GM12878 (cell line): Measurements from ENCODE around the gene GIMAP8. TPM values are rescaled to one million over a fixed set of nuclear protein-coding genes. Genes with fewer than 3 reads are reported as not detected.

ENCODE experiments used
- ATAC-seq: fragments of 200-7000 bp; cut with Tn5 transposase; 3 replicates; pipeline ENCODE4 v1.9.1; 2020; ENCODE audit warnings: mild to moderate bottlenecking, moderate library complexity
- BruUV-seq: library from RNA; stranded (reverse); fragments of 400-500 nt; replicated peaks from 2 replicates; lab custom pipeline; 2021; lab: Mats Ljungman, UMichigan
- CTCF ChIA-PET: fragments of 300-600 bp; sonication (Branson Sonifier 250); formaldehyde crosslinking; extraction: SDS; loops from one replicate; lab custom pipeline; 2021; ENCODE audit warnings: inconsistent platforms; lab: Yijun Ruan, JAX
- POLR2A ChIA-PET: fragments of 350-600 bp; formaldehyde crosslinking; extraction: SDS; loops from one replicate; lab custom pipeline; 2021; ENCODE audit warnings: inconsistent platforms; lab: Charles Lee
- RAD21 ChIA-PET: fragments of 300-600 bp; sonication (Branson Sonifier 250); formaldehyde crosslinking; loops from one replicate; lab custom pipeline; 2023; ENCODE audit warnings: antibody characterized with exemption; ENCODE audit not compliant: unreplicated experiment; lab: Charles Lee
- SMC1A ChIA-PET: fragments of 300-600 bp; sonication (Branson Sonifier 250); formaldehyde crosslinking; loops from one replicate; lab custom pipeline; 2023; ENCODE audit not compliant: unreplicated experiment, uncharacterized antibody; lab: Charles Lee
- DNase-seq: peaks from one replicate; pipeline ENCODE4 v3.0.0-alpha.2; 2011; ENCODE audit warnings: low read depth, low spot score
- FAIRE-seq: peaks from 3 replicates; lab custom pipeline; 2011; peaks lifted over from hg19 to GRCh38; lab: Jason Lieb, UNC
- H2AFZ ChIP-seq: 2 replicates; pipeline ENCODE4 v1.6.0; 2011; ENCODE audit warnings: low read depth, low read length, control low read depth; ENCODE audit not compliant: control insufficient read depth
- H3K27ac ChIP-seq: 2 replicates; pipeline ENCODE4 v1.5.1; 2011; ENCODE audit warnings: control low read depth; ENCODE audit not compliant: control insufficient read depth, insufficient read depth
- H3K27me3 ChIP-seq, 2 experiments: replicated peaks in 1 of 2; 2 replicates each; pipeline versions ENCODE4 v1.6.0 to v1.6.1; 2011; ENCODE audit warnings: low read length in 1 of 2; ENCODE audit not compliant: control insufficient read depth in 2 of 2, insufficient read depth in 2 of 2
- H3K36me3 ChIP-seq, 2 experiments: 2 replicates each; pipeline ENCODE4 v1.5.1; 2011; ENCODE audit warnings: low read length in 1 of 2; ENCODE audit not compliant: control insufficient read depth in 2 of 2, insufficient read depth in 2 of 2
- H3K4me1 ChIP-seq: 2 replicates; pipeline ENCODE4 v1.6.1; 2011; ENCODE audit warnings: mild to moderate bottlenecking, low read length, moderate library complexity, mixed read lengths; ENCODE audit not compliant: control insufficient read depth, insufficient read depth
- H3K4me2 ChIP-seq: 2 replicates; pipeline ENCODE4 v1.6.0; 2011; ENCODE audit warnings: control low read depth; ENCODE audit not compliant: control insufficient read depth, insufficient read depth
- H3K4me3 ChIP-seq: fragments of 200-600 bp; sonication (generic); 2 replicates; pipeline ENCODE4 v1.5.1; 2016
- H3K79me2 ChIP-seq: 2 replicates; pipeline ENCODE4 v1.6.0; 2011; ENCODE audit warnings: low read length; ENCODE audit not compliant: control insufficient read depth, insufficient read depth
- H3K9ac ChIP-seq: 2 replicates; pipeline ENCODE4 v1.8.0; 2011; ENCODE audit warnings: low read length, control low read depth, mixed read lengths; ENCODE audit not compliant: control insufficient read depth, insufficient read depth
- H3K9me3 ChIP-seq: replicated peaks from 3 replicates; pipeline ENCODE4 v1.5.1; 2011; ENCODE audit warnings: mild to moderate bottlenecking, low read length; ENCODE audit not compliant: control insufficient read depth, insufficient read depth
- H4K20me1 ChIP-seq: 2 replicates; pipeline ENCODE4 v1.6.0; 2011; ENCODE audit not compliant: control insufficient read depth, insufficient read depth
- KLF5 ChIP-seq: fragments of 450-650 bp; IDR thresholded peaks from 2 replicates; pipeline ENCODE4 v1.6.1; 2014; ENCODE audit warnings: mild to moderate bottlenecking; ENCODE audit not compliant: partially characterized antibody
- NFYB ChIP-seq: IDR thresholded peaks from 2 replicates; pipeline ENCODE4 v1.6.1; 2011; ENCODE audit warnings: low read depth, mild to moderate bottlenecking, low read length, improper control_type of control experiment, moderate library complexity; ENCODE audit not compliant: insufficient read depth
- NR2F1 ChIP-seq: fragments of 450-650 bp; conservative IDR thresholded peaks from 2 replicates; pipeline ENCODE4 v1.6.1; 2017; ENCODE audit warnings: mild to moderate bottlenecking
- RFX5 ChIP-seq: IDR thresholded peaks from 2 replicates; pipeline ENCODE4 v1.6.1; 2011; ENCODE audit warnings: low read depth, low read length, improper control_type of control experiment
- SMARCA5 ChIP-seq: fragments of 450-650 bp; IDR thresholded peaks from 2 replicates; pipeline ENCODE4 v1.6.1; 2017; ENCODE audit warnings: mild to moderate bottlenecking
- SREBF1 ChIP-seq: IDR thresholded peaks from 2 replicates; pipeline ENCODE4 v1.6.1; 2012; ENCODE audit warnings: mild to moderate bottlenecking, low read length
- STAT3 ChIP-seq: IDR thresholded peaks from 2 replicates; pipeline ENCODE4 v1.6.1; 2011; ENCODE audit warnings: low read depth, low read length, improper control_type of control experiment
- WGBS: methylation state at CpG from one replicate; pipeline ENCODE4 v1.1.6; 2016; ENCODE audit warnings: low lambda C conversion rate; ENCODE audit not compliant: insufficient replicate concordance, insufficient coverage; ENCODE audit errors: missing lambda C conversion rate; 5-methylcytosine and 5-hydroxymethylcytosine counted together
- in situ Hi-C: fragments of 300-500 bp; cut with MboI; formaldehyde crosslinking; loops from 9 replicates; pipeline ENCODE4 v1.14.3; 2018; ENCODE audit warnings: mixed read lengths
- intact Hi-C: fragments of 100-400 bp; cut with micrococcal nuclease; formaldehyde crosslinking; loops from one replicate; pipeline ENCODE4 v1.14.2; 2022; ENCODE audit not compliant: unreplicated experiment
- polyA plus RNA-seq, 11 experiments: library from polyadenylated mRNA; depleted of rRNA in 4 of 11; unstranded in 6 of 11; stranded (reverse) in 5 of 11; fragments of >200 nt; fragmentation: Nextera tagmentation in 4 of 11; fragmentation: Illumina TruSeq in 1 of 11; extraction: Ambion mirVana in 4 of 11; extraction: Trizol in 1 of 11; gene quantifications; 1 replicate in 1 of 11; 2 replicates in 10 of 11; pipeline versions ENCODE4 v1.2.1 to v1.2.3, GENCODE V29; 2011 to 2016; ENCODE audit warnings: inconsistent platforms in 2 of 11, missing spikeins in 2 of 11, low read depth in 1 of 11
- total RNA-seq, 4 experiments: library from RNA; depleted of rRNA in 3 of 4; stranded (reverse); fragments of >200 nt in 3 of 4; fragmentation: Illumina TruSeq in 1 of 4; extraction: Trizol in 1 of 4; gene quantifications; 2 replicates each; pipeline versions ENCODE4 v1.2.1 to v1.2.3, GENCODE V29; 2013 to 2021
- TF ChIP-seq, protein P1 (sequence below): fragments of 450-650 bp; IDR thresholded peaks from 2 replicates; pipeline ENCODE4 v1.6.1; 2016; ENCODE audit warnings: mild to moderate bottlenecking
- TF ChIP-seq, protein P2 (sequence below): fragments of 450-650 bp; IDR thresholded peaks from 2 replicates; pipeline ENCODE4 v1.6.1; 2018; ENCODE audit warnings: mild to moderate bottlenecking, low read depth, moderate library complexity; ENCODE audit not compliant: partially characterized antibody
- TF ChIP-seq, protein P3 (sequence below): fragments of 450-650 bp; IDR thresholded peaks from 2 replicates; pipeline ENCODE4 v1.6.1; 2017; ENCODE audit warnings: mild to moderate bottlenecking, moderate library complexity
- TF ChIP-seq, protein P4 (sequence below): IDR thresholded peaks from 2 replicates; pipeline ENCODE4 v1.6.1; 2012; ENCODE audit warnings: low read length, inconsistent platforms
- TF ChIP-seq, protein P5 (sequence below): fragments of 450-650 bp; IDR thresholded peaks from 2 replicates; pipeline ENCODE4 v1.6.1; 2017; ENCODE audit warnings: borderline replicate concordance

GIMAP8 gene
- total and polyA plus RNA-seq, 10 of the 15 experiments (the other 5 are each of a cell fraction or from before 2014, with no cell fraction given) = 0.66 to 9.7 (median 4.7) TPM

DNA sequence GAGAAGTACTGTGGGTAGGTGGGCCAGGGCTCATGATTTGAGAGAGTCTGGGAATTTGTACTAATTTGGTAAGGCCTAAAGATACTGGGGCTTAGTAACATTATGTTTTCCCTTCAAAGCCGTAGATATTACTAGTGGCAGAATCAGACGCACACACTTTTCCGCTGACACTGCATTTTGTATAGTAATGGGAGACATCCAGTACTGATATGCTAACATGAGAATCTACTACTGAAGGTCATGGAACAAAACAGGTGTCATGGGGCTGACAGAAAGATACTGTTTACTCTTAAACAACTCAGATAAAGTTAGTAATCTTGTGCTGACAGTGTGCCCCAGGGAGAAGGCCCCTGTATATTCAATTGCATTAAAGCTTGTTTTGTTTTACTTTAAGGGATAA lies 53.2 kb downstream of the GIMAP8 start:
- no peaks in the 10 kb centered on the region for H3K4me1 ChIP-seq
- no TSS peak for BruUV-seq
- in situ Hi-C loops (no loop called here), intact Hi-C loops (no loop called here)
- no peak overlapping the region for H3K4me3 ChIP-seq
- ChIA-PET RAD21 (no interaction called here), POLR2A (no interaction called here), CTCF (no interaction called here), SMC1A (no interaction called here)
- ATAC-seq = no peak
- FAIRE-seq = no peak
- no peak overlapping the region for H3K4me2 ChIP-seq
- no peaks in the 10 kb centered on the region for H3K27me3 ChIP-seq
- H4K20me1 ChIP-seq = no peaks in the 10 kb centered on the region
- 99% methylated on average over 3 of the region's 3 CpGs for WGBS
- H3K27ac ChIP-seq = no peak overlapping the region
- no peak for DNase-seq
- H2AFZ ChIP-seq = no peak overlapping the region
- H3K9ac ChIP-seq = no peak overlapping the region
- H3K79me2 ChIP-seq = no peaks in the 10 kb centered on the region
- no peaks in the 10 kb centered on the region for H3K36me3 ChIP-seq
- H3K9me3 ChIP-seq = no peaks in the 10 kb centered on the region
- TF ChIP-seq SMARCA5 = no peak
- no peak for TF ChIP-seq RFX5
- TF ChIP-seq STAT3 = no peak
- TF ChIP-seq, protein P1, sequence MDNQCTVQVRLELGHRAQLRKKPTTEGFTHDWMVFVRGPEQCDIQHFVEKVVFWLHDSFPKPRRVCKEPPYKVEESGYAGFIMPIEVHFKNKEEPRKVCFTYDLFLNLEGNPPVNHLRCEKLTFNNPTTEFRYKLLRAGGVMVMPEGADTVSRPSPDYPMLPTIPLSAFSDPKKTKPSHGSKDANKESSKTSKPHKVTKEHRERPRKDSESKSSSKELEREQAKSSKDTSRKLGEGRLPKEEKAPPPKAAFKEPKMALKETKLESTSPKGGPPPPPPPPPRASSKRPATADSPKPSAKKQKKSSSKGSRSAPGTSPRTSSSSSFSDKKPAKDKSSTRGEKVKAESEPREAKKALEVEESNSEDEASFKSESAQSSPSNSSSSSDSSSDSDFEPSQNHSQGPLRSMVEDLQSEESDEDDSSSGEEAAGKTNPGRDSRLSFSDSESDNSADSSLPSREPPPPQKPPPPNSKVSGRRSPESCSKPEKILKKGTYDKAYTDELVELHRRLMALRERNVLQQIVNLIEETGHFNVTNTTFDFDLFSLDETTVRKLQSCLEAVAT = no peak
- TF ChIP-seq, protein P2, sequence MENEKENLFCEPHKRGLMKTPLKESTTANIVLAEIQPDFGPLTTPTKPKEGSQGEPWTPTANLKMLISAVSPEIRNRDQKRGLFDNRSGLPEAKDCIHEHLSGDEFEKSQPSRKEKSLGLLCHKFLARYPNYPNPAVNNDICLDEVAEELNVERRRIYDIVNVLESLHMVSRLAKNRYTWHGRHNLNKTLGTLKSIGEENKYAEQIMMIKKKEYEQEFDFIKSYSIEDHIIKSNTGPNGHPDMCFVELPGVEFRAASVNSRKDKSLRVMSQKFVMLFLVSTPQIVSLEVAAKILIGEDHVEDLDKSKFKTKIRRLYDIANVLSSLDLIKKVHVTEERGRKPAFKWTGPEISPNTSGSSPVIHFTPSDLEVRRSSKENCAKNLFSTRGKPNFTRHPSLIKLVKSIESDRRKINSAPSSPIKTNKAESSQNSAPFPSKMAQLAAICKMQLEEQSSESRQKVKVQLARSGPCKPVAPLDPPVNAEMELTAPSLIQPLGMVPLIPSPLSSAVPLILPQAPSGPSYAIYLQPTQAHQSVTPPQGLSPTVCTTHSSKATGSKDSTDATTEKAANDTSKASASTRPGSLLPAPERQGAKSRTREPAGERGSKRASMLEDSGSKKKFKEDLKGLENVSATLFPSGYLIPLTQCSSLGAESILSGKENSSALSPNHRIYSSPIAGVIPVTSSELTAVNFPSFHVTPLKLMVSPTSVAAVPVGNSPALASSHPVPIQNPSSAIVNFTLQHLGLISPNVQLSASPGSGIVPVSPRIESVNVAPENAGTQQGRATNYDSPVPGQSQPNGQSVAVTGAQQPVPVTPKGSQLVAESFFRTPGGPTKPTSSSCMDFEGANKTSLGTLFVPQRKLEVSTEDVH = no peak
- TF ChIP-seq KLF5 = no peak
- TF ChIP-seq, protein P3, sequence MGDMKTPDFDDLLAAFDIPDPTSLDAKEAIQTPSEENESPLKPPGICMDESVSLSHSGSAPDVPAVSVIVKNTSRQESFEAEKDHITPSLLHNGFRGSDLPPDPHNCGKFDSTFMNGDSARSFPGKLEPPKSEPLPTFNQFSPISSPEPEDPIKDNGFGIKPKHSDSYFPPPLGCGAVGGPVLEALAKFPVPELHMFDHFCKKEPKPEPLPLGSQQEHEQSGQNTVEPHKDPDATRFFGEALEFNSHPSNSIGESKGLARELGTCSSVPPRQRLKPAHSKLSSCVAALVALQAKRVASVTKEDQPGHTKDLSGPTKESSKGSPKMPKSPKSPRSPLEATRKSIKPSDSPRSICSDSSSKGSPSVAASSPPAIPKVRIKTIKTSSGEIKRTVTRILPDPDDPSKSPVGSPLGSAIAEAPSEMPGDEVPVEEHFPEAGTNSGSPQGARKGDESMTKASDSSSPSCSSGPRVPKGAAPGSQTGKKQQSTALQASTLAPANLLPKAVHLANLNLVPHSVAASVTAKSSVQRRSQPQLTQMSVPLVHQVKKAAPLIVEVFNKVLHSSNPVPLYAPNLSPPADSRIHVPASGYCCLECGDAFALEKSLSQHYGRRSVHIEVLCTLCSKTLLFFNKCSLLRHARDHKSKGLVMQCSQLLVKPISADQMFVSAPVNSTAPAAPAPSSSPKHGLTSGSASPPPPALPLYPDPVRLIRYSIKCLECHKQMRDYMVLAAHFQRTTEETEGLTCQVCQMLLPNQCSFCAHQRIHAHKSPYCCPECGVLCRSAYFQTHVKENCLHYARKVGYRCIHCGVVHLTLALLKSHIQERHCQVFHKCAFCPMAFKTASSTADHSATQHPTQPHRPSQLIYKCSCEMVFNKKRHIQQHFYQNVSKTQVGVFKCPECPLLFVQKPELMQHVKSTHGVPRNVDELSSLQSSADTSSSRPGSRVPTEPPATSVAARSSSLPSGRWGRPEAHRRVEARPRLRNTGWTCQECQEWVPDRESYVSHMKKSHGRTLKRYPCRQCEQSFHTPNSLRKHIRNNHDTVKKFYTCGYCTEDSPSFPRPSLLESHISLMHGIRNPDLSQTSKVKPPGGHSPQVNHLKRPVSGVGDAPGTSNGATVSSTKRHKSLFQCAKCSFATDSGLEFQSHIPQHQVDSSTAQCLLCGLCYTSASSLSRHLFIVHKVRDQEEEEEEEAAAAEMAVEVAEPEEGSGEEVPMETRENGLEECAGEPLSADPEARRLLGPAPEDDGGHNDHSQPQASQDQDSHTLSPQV = no peak
- no peak for TF ChIP-seq NFYB
- TF ChIP-seq, protein P4, sequence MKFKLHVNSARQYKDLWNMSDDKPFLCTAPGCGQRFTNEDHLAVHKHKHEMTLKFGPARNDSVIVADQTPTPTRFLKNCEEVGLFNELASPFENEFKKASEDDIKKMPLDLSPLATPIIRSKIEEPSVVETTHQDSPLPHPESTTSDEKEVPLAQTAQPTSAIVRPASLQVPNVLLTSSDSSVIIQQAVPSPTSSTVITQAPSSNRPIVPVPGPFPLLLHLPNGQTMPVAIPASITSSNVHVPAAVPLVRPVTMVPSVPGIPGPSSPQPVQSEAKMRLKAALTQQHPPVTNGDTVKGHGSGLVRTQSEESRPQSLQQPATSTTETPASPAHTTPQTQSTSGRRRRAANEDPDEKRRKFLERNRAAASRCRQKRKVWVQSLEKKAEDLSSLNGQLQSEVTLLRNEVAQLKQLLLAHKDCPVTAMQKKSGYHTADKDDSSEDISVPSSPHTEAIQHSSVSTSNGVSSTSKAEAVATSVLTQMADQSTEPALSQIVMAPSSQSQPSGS = no peak
- TF ChIP-seq, protein P5, sequence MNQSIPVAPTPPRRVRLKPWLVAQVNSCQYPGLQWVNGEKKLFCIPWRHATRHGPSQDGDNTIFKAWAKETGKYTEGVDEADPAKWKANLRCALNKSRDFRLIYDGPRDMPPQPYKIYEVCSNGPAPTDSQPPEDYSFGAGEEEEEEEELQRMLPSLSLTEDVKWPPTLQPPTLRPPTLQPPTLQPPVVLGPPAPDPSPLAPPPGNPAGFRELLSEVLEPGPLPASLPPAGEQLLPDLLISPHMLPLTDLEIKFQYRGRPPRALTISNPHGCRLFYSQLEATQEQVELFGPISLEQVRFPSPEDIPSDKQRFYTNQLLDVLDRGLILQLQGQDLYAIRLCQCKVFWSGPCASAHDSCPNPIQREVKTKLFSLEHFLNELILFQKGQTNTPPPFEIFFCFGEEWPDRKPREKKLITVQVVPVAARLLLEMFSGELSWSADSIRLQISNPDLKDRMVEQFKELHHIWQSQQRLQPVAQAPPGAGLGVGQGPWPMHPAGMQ = no peak
- TF ChIP-seq SREBF1 = no peak
- TF ChIP-seq NR2F1 = no peak
